Neural cell (in vitro differentiated cells): Measurements from ENCODE around the gene PHF12.

Experiments
- EP300 ChIP-seq: fragments of 450-650 bp; conservative IDR thresholded peaks from 2 replicates; pipeline ENCODE4 v1.6.1; 2014; ENCODE audit warnings: antibody characterized with exemption, mild to moderate bottlenecking, moderate library complexity; ENCODE audit not compliant: poor library complexity, severe bottlenecking
- EZH2 ChIP-seq: fragments of 200-600, 300-800 bp; shearing (Covaris generic), sonication (generic); IDR thresholded peaks from 2 replicates; pipeline ENCODE4 v1.6.1; 2014; ENCODE audit warnings: antibody characterized with exemption, low read length, borderline replicate concordance, mild to moderate bottlenecking; ENCODE audit not compliant: insufficient read depth, poor library complexity, severe bottlenecking
- MXI1 ChIP-seq: fragments of 450-650 bp; conservative IDR thresholded peaks from 2 replicates; pipeline ENCODE4 v1.6.1; 2014; ENCODE audit warnings: antibody characterized with exemption, mild to moderate bottlenecking; ENCODE audit not compliant: poor library complexity, severe bottlenecking
- POLR2AphosphoS5 ChIP-seq: IDR thresholded peaks from 2 replicates; pipeline ENCODE4 v1.6.1; 2012
- RAD21 ChIP-seq: fragments of 450-650 bp; conservative IDR thresholded peaks from 2 replicates; pipeline ENCODE4 v1.6.1; 2014; ENCODE audit warnings: antibody characterized with exemption, mild to moderate bottlenecking, moderate library complexity
- REST ChIP-seq: IDR thresholded peaks from 2 replicates; pipeline ENCODE4 v1.6.1; 2012; ENCODE audit warnings: borderline replicate concordance
- SMC3 ChIP-seq: fragments of 450-650 bp; conservative IDR thresholded peaks from 2 replicates; pipeline ENCODE4 v1.6.1; 2014; ENCODE audit warnings: antibody characterized with exemption, mild to moderate bottlenecking, moderate library complexity; ENCODE audit not compliant: poor library complexity
- TAF1 ChIP-seq: IDR thresholded peaks from 2 replicates; pipeline ENCODE4 v1.6.1; 2012; ENCODE audit warnings: low read depth
- TF ChIP-seq, protein P1 (sequence below): fragments of 450-650 bp; IDR thresholded peaks from 2 replicates; pipeline ENCODE4 v1.5.1; 2014; ENCODE audit warnings: antibody characterized with exemption, mild to moderate bottlenecking, moderate library complexity; ENCODE audit not compliant: poor library complexity, severe bottlenecking

- TF ChIP-seq EZH2, result no peak
- TF ChIP-seq, protein P1, sequence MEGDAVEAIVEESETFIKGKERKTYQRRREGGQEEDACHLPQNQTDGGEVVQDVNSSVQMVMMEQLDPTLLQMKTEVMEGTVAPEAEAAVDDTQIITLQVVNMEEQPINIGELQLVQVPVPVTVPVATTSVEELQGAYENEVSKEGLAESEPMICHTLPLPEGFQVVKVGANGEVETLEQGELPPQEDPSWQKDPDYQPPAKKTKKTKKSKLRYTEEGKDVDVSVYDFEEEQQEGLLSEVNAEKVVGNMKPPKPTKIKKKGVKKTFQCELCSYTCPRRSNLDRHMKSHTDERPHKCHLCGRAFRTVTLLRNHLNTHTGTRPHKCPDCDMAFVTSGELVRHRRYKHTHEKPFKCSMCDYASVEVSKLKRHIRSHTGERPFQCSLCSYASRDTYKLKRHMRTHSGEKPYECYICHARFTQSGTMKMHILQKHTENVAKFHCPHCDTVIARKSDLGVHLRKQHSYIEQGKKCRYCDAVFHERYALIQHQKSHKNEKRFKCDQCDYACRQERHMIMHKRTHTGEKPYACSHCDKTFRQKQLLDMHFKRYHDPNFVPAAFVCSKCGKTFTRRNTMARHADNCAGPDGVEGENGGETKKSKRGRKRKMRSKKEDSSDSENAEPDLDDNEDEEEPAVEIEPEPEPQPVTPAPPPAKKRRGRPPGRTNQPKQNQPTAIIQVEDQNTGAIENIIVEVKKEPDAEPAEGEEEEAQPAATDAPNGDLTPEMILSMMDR, result no peak
- TF ChIP-seq POLR2AphosphoS5, result no peak
- no peak for TF ChIP-seq REST
- TF ChIP-seq EP300, result no peak
- no peak for TF ChIP-seq RAD21
- TF ChIP-seq TAF1, result no peak
- TF ChIP-seq MXI1, result no peak
- no peak for TF ChIP-seq SMC3
Measured at GRCh38 chr17:28944862-28945741, 6.2 kb downstream of the PHF12 start.
